ENCODE data around the gene B4GALNT3. TPM values are rescaled to one million over a fixed set of nuclear protein-coding genes. Genes with fewer than 3 reads are reported as not detected.

Gene B4GALNT3
- total RNA-seq, 1 experiment from 2014 or later, result 23.3 TPM

DNA sequence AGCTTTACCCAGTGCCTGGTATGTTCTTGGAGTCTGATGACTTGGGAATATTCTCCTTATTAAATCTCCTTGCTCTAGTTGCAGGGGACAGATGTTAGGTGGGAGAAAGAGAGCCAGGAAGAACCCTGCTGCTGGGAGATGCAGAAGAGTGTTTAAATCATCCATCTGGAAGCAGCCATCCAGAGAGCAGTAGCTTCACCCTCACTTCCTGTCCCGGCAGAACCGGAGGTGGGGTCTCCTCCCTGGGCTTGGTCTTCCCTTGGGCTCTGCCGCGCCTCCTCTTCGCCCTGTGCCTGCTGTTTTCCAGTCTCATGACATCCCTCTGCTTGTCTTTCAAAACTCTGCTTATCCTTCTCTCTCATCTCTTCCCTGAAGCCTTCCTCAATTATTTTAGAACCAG lies 15.5 kb downstream of the B4GALNT3 start:
- H2BK12ac ChIP-seq (ENCODE audit: insufficient read length, low read depth, low read length), result no peak overlapping the region
- WGBS (ENCODE audit: extremely low coverage, insufficient read length, low lambda C conversion rate), result no CpG with 5 or more reads among the region's 5 CpGs
- H3K9ac ChIP-seq (ENCODE audit: extremely low read depth, insufficient read length, low read length), result no peak overlapping the region
- H2BK120ac ChIP-seq (ENCODE audit: low read depth, low read length, poor library complexity, severe bottlenecking), result no peak overlapping the region
- H3K36me3 Mint-ChIP-seq (ENCODE audit: insufficient read depth in 1 of 3, low read depth in 3 of 3), result peaks cover 3 to 6% (median 5%) of the 10 kb centered on the region in 3 experiments; a peak in 5 of 7 replicates
- H3K4me3 Mint-ChIP-seq, result no peak overlapping the region
- no peak overlapping the region for H4K91ac ChIP-seq (ENCODE audit: insufficient read length, low read depth, low read length)
- H3K4ac ChIP-seq (ENCODE audit: low read depth, low read length), result no peak overlapping the region
- no peaks in the 10 kb centered on the region for H3K9me3 Mint-ChIP-seq
- H2BK15ac ChIP-seq (ENCODE audit: low read depth, low read length), result no peak overlapping the region
- no peaks in the 10 kb centered on the region for H3K23me2 ChIP-seq (ENCODE audit: insufficient read length, low read depth, low read length, poor library complexity, severe bottlenecking)
- H2BK20ac ChIP-seq (ENCODE audit: low read depth, low read length, poor library complexity, severe bottlenecking), result no peak overlapping the region
- H3K79me2 ChIP-seq (ENCODE audit: insufficient read depth, low read length), result no peaks in the 10 kb centered on the region
- no peak overlapping the region for H2AFZ ChIP-seq (ENCODE audit: low read length)
- H3K23ac ChIP-seq (ENCODE audit: insufficient read length, low read depth, low read length), result no peak overlapping the region
- no peak overlapping the region for H3K14ac ChIP-seq (ENCODE audit: insufficient read depth, low read length)
- no peaks in the 10 kb centered on the region for H3K79me1 ChIP-seq (ENCODE audit: insufficient read depth, low read depth, low read length, poor library complexity, severe bottlenecking)
- DNase-seq, result peak; percentile 32
- H3K27me3 Mint-ChIP-seq (ENCODE audit: low read depth), result no peaks in the 10 kb centered on the region
- peak overlapping the region in 1 of 3 experiments; percentile 14; a peak in 1 of 7 replicates for H3K27ac Mint-ChIP-seq
- peaks cover 3% of the 10 kb centered on the region for H3K4me1 ChIP-seq (ENCODE audit: insufficient read depth, low read length)
- H3K56ac ChIP-seq (ENCODE audit: insufficient read length, low read depth, low read length), result no peak overlapping the region
- H3T11ph ChIP-seq (ENCODE audit: low read length), result no peak overlapping the region
- H2BK5ac ChIP-seq (ENCODE audit: insufficient read length, low read length), result no peak overlapping the region
- no peaks in the 10 kb centered on the region for H4K20me1 ChIP-seq (ENCODE audit: control insufficient read depth, insufficient read depth, insufficient read length)
- H3K4me1 Mint-ChIP-seq, result peaks cover 19 to 27% of the 10 kb centered on the region in 2 experiments
- no peak overlapping the region for H2AK5ac ChIP-seq (ENCODE audit: insufficient read length, low read length)
- H3K18ac ChIP-seq (ENCODE audit: insufficient read length, low read depth, low read length), result no peak overlapping the region
- H3K27ac ChIP-seq (ENCODE audit: insufficient read length, low read depth, low read length), result no peak overlapping the region
- H3K9me3 ChIP-seq (ENCODE audit: control insufficient read depth, low read depth, low read length), result no peaks in the 10 kb centered on the region
- no peak overlapping the region for H3K4me2 ChIP-seq (ENCODE audit: insufficient read depth, insufficient read length, low read length)
- no peak overlapping the region for H4K8ac ChIP-seq (replicated peaks; ENCODE audit: insufficient read length, low read depth, low read length)
- no peak for TF ChIP-seq CTCF (conservative IDR thresholded peaks at IDR 0.05)
- H3K27me3 ChIP-seq (ENCODE audit: insufficient read depth, low read length), result no peaks in the 10 kb centered on the region
- no peak overlapping the region for H4K5ac ChIP-seq (ENCODE audit: insufficient read length, low read depth, low read length)

Data from H9 (cell line).